Activated naive CD8-positive, alpha-beta T cell treated with anti-CD3 and anti-CD28 coated beads, Interleukin-2, amount 50 U/mL, for 24 hours (primary cell): ENCODE data around the gene DLG5.

Source experiments
- ATAC-seq: fragments of 150-1000 bp; cut with Tn5 transposase; one replicate; pipeline ENCODE4 v1.10.0; 2021
- DNase-seq: peaks from one replicate; pipeline ENCODE4 v3.0.0; 2021
- H3K27ac Mint-ChIP-seq: one replicate; pipeline ENCODE4 v1.8.0; 2021; ENCODE audit warnings: mild to moderate bottlenecking, mixed read lengths
- H3K27me3 Mint-ChIP-seq: one replicate; pipeline ENCODE4 v1.8.0; 2021; ENCODE audit warnings: mixed read lengths
- H3K36me3 Mint-ChIP-seq: one replicate; pipeline ENCODE4 v1.8.0; 2021; ENCODE audit warnings: low read depth, mixed read lengths
- H3K4me1 Mint-ChIP-seq: one replicate; pipeline ENCODE4 v1.8.0; 2021; ENCODE audit warnings: mixed read lengths
- H3K4me3 Mint-ChIP-seq: one replicate; pipeline ENCODE4 v1.8.0; 2021; ENCODE audit warnings: mild to moderate bottlenecking, moderate library complexity, mixed read lengths
- H3K9me3 Mint-ChIP-seq: one replicate; pipeline ENCODE4 v1.8.0; 2021; ENCODE audit warnings: mixed read lengths

Gene DLG5

GRCh38 chr10:77932016-77932715 lies 5.6 kb upstream of the DLG5 start:
- ATAC-seq = no peak

DNA sequence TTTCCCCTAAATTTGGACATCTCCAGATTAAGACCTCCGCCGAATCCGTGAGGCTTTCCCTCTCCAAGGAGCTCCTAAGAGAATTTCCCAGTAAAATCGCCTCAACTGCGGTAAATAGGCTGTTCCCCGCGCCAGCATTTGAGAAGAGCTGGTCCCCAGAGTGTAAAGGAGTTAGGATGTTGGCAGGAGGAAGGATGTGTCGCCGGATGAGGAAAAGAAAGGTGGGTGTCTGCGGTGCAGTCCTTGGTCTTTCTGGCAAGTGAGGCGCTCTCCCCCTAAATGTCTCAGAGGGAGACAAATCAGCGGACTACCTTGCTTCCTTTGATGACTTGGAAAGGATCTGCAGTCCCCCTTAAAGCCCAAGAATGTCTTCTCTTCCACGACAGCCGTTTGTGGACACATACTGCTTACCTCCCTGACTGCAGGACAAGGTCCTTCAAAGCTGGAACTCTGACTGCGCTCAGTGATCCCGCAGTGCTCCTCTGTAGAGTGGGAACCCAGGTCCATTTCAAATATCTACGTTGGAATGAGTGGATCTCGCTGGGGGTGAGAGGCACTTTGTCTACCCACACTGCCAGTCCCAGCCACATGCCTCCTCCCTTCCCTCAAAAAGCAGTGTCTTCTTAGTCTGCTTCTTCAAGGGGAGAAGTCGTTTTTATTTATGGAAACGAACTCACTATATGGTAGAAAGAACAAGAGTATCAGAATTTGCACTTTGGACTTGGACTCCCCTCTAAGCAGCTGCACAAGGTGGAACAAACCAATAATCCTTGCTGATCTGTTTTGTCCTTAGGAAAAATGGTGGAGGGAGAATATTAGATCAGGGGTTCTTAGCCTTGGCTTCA lies 1.1 kb upstream of the DLG5 start:
- Mint-ChIP-seq H3K4me1 (peaks cover 8% of the 10 kb centered on the region), H3K27ac (peak overlapping the region; percentile 42)

More at GRCh38 chr10:77932016-77932715, 5.6 kb upstream of the DLG5 start:
- no peaks in the 10 kb centered on the region for H3K9me3 Mint-ChIP-seq
- DNase-seq = no peak
- no peak overlapping the region for H3K4me3 Mint-ChIP-seq
- H3K4me1 Mint-ChIP-seq = peaks cover 7% of the 10 kb centered on the region
- H3K27me3 Mint-ChIP-seq = peaks cover 25% of the 10 kb centered on the region
- no peak overlapping the region for H3K27ac Mint-ChIP-seq
- H3K36me3 Mint-ChIP-seq = no peaks in the 10 kb centered on the region

GRCh38 chr10:77925795-77926565 lies 575 bp downstream of the DLG5 start:
- ATAC-seq (peak; percentile 75), DNase-seq (peak; percentile 32)
- H3K36me3 Mint-ChIP-seq = no peaks in the 10 kb centered on the region
- H3K27ac Mint-ChIP-seq = no peak overlapping the region
- no peaks in the 10 kb centered on the region for H3K9me3 Mint-ChIP-seq
- peaks cover 45% of the 10 kb centered on the region for H3K27me3 Mint-ChIP-seq
- peaks cover 8% of the 10 kb centered on the region for H3K4me1 Mint-ChIP-seq
- peak overlapping the region; percentile 39 for H3K4me3 Mint-ChIP-seq

More for the DNA sequence above, 1.1 kb upstream of the DLG5 start:
- Mint-ChIP-seq H3K36me3 (no peaks in the 10 kb centered on the region), H3K4me3 (peak overlapping the region; percentile 71), H3K9me3 (no peaks in the 10 kb centered on the region), H3K27me3 (peaks cover 43% of the 10 kb centered on the region)
- ATAC-seq = no peak
- DNase-seq = peak; percentile 3

DNA sequence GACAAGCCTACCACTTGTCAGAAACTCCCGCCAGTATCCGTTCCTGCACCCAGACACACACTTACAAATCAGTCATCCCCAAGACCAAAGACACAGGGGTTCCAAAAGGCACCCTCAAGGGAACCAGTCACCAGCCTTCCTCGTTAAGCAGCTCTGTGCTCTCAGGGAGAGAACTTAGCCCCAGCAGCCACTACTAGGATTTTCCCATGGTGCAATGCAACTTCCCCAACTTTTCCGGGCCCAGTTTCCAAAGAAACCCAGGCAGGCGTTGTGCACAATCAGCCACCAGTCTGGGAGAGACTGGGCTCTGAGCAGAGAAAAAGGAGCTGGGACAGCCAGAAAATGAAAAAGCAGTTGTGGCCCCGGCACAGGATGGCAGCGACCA lies 1.2 kb downstream of the DLG5 start:
- DNase-seq = no peak
- no peak for ATAC-seq
- no peaks in the 10 kb centered on the region for H3K9me3 Mint-ChIP-seq
- peak overlapping the region; percentile 39 for H3K4me3 Mint-ChIP-seq
- no peaks in the 10 kb centered on the region for H3K36me3 Mint-ChIP-seq
- no peak overlapping the region for H3K27ac Mint-ChIP-seq
- H3K4me1 Mint-ChIP-seq = peaks cover 8% of the 10 kb centered on the region
- peaks cover 45% of the 10 kb centered on the region for H3K27me3 Mint-ChIP-seq

- no peaks in the 10 kb centered on the region for H3K36me3 Mint-ChIP-seq
- no peaks in the 10 kb centered on the region for H3K9me3 Mint-ChIP-seq
- H3K4me3 Mint-ChIP-seq = no peak overlapping the region
- H3K27ac Mint-ChIP-seq = no peak overlapping the region
- H3K4me1 Mint-ChIP-seq = peaks cover 8% of the 10 kb centered on the region
- ATAC-seq = no peak
- DNase-seq = no peak
- H3K27me3 Mint-ChIP-seq = peaks cover 31% of the 10 kb centered on the region
Observed at GRCh38 chr10:77922566-77923179, 3.9 kb downstream of the DLG5 start.

- Mint-ChIP-seq H3K9me3 (no peaks in the 10 kb centered on the region), H3K4me3 (no peak overlapping the region), H3K27ac (no peak overlapping the region), H3K4me1 (peaks cover 3% of the 10 kb centered on the region), H3K27me3 (peaks cover 25% of the 10 kb centered on the region), H3K36me3 (no peaks in the 10 kb centered on the region)
- DNase-seq (no peak), ATAC-seq (no peak)
Observed at GRCh38 chr10:77922055-77922454, 4.5 kb downstream of the DLG5 start.

- DNase-seq (no peak), ATAC-seq (no peak)
- Mint-ChIP-seq H3K36me3 (no peaks in the 10 kb centered on the region), H3K4me1 (peaks cover 3% of the 10 kb centered on the region), H3K9me3 (no peaks in the 10 kb centered on the region), H3K27me3 (peaks cover 25% of the 10 kb centered on the region), H3K27ac (no peak overlapping the region), H3K4me3 (no peak overlapping the region)
Observed at GRCh38 chr10:77921395-77921794, 5.2 kb downstream of the DLG5 start.

DNA sequence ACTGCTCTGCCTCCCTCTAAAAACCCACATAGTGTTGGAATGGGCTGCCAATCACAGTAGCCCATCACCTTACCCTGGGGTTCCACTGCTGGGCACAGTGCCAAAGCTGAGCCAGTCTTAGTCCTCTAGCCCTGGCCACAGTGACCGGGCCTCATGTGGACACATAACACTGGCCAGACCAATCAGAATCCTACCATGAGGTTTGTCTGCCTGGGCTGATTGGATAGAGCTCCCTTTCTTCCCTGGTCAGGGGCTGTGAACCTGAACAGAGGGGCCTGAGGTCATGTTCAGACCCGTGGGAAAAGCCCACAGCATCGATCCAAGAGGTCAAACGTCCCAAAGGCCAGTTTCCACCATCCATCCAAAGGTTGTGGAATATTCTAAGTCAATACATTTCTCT lies 6.1 kb downstream of the DLG5 start:
- H3K9me3 Mint-ChIP-seq = no peaks in the 10 kb centered on the region
- ATAC-seq (no peak), DNase-seq (no peak)
- no peak overlapping the region for H3K4me3 Mint-ChIP-seq
- H3K4me1 Mint-ChIP-seq = peaks cover 3% of the 10 kb centered on the region
- no peak overlapping the region for H3K27ac Mint-ChIP-seq
- H3K27me3 Mint-ChIP-seq = peaks cover 24% of the 10 kb centered on the region
- no peaks in the 10 kb centered on the region for H3K36me3 Mint-ChIP-seq

GRCh38 chr10:77919713-77920108 lies 6.8 kb downstream of the DLG5 start:
- DNase-seq = no peak
- H3K4me1 Mint-ChIP-seq = no peaks in the 10 kb centered on the region

DNA sequence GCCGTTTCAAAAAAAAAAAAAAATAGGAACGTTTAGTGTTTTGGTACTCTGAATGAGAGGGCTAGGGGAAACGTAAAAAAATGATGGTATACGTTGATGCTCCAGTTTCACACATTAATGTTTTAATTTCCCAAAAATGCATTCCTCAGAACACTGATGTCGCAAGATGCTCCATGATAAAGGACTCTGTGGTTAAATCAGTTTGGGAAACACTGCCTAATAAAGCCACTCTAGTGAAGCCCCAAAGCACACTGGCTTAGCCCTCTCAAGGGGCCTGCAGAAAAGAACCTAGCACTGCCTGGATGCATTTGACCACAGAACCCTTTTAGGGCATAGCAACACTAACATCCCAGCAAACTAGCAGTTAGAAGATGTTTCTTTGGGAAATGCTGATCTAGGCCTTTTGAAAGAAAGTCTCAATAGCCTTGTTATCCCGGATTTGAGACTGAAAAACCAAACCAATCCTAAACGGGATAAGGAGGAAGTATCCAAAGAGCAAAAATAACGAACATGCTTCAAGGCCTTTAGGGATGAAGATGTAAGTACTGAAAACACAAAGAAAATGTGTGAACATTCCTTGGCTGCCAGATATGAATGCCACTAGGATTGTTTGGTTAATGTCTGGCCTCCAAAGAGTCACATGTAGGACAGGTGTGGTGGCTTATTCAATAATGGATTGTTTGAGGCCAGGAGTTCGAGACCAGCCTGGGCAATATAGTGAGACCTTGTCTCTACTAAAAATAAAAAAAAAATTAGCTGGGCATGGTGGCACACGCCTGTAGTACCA lies 11.0 kb downstream of the DLG5 start:
- no peak for ATAC-seq
- Mint-ChIP-seq H3K36me3 (no peaks in the 10 kb centered on the region), H3K27ac (no peak overlapping the region), H3K4me3 (no peak overlapping the region), H3K4me1 (no peaks in the 10 kb centered on the region), H3K27me3 (peaks cover 2% of the 10 kb centered on the region), H3K9me3 (no peaks in the 10 kb centered on the region)
- DNase-seq = no peak

More at GRCh38 chr10:77919713-77920108, 6.8 kb downstream of the DLG5 start:
- Mint-ChIP-seq H3K27ac (no peak overlapping the region), H3K36me3 (no peaks in the 10 kb centered on the region), H3K4me3 (no peak overlapping the region), H3K9me3 (no peaks in the 10 kb centered on the region), H3K27me3 (peaks cover 17% of the 10 kb centered on the region)
- no peak for ATAC-seq

DNA sequence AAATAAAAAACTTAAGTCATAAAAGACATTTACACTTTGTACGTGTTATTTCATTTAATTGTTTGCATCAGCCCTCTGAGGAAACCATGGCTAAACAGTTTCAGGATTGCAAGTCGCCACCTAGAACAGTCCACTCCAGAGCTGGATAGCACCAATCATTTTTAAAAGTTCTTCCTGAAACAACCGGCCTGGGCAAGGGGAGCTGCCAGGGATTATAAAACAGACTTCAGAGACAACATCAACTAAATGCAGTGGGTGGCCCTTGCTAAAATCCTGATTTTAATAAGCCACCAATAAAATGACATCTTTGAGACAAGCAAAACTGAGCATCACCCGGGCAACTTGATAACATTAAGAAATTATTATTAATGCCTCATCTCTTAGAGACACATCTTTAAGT lies 13.5 kb downstream of the DLG5 start:
- Mint-ChIP-seq H3K4me3 (no peak overlapping the region), H3K4me1 (no peaks in the 10 kb centered on the region), H3K9me3 (no peaks in the 10 kb centered on the region), H3K27ac (no peak overlapping the region), H3K27me3 (peaks cover 8% of the 10 kb centered on the region), H3K36me3 (no peaks in the 10 kb centered on the region)
- ATAC-seq (no peak), DNase-seq (no peak)

DNA sequence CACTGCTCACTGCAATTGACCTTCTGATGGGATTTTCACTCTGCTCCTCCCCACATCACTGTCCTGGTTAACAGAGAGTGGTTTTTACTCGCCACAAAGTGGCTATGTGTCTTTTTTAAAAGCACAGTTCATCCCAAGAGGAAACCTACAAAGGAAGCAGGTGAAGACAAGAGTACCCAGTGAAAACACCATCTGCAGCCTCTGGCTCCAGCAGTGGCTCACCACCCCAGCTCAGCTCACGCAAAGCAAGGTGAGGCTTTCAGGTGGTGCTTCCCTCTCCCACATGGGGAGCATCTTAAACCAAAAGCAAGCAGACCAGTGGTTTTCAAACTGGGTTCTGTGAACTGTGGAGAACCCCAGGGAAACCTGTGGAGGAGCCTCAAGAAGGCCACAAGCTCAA lies 14.0 kb downstream of the DLG5 start:
- Mint-ChIP-seq H3K27ac (no peak overlapping the region), H3K9me3 (no peaks in the 10 kb centered on the region), H3K36me3 (no peaks in the 10 kb centered on the region), H3K4me1 (no peaks in the 10 kb centered on the region), H3K27me3 (peaks cover 8% of the 10 kb centered on the region), H3K4me3 (no peak overlapping the region)
- DNase-seq (no peak), ATAC-seq (no peak)

- Mint-ChIP-seq H3K27me3 (peaks cover 8% of the 10 kb centered on the region), H3K36me3 (no peaks in the 10 kb centered on the region), H3K4me1 (no peaks in the 10 kb centered on the region), H3K27ac (no peak overlapping the region), H3K4me3 (no peak overlapping the region), H3K9me3 (no peaks in the 10 kb centered on the region)
- no peak for ATAC-seq
- DNase-seq = no peak
Observed at GRCh38 chr10:77911535-77912123, 14.9 kb downstream of the DLG5 start.
